Common myeloid progenitor, CD34-positive (primary cell): ENCODE results near the gene RIPOR3.
A peak's percentile ranks its signal among the peaks of the same experiment; 100 is the strongest.
"Not testable (repeated sequence)": the region's sequence is repeated elsewhere in the genome, so short reads cannot be mapped to it uniquely, and the experiment has no call there.

Experiments
- CTCF ChIA-PET: fragments of 350-600 bp; sonication (Branson Sonifier 250); formaldehyde crosslinking; loops from one replicate; lab custom pipeline; 2021; ENCODE audit warnings: antibody characterized with exemption; lab: Charles Lee
- POLR2A ChIA-PET: fragments of 350-600 bp; sonication (Branson Sonifier 250); formaldehyde crosslinking; loops from one replicate; lab custom pipeline; 2021; ENCODE audit warnings: antibody characterized with exemption; lab: Charles Lee
- DNase-seq, 3 donors: peaks; one replicate each; pipeline versions ENCODE4 v3.0.0 to v3.0.0-alpha.2; 2013
- H3K27ac ChIP-seq, 2 experiments: 1 replicate in 1 of 2; 2 replicates in 1 of 2; pipeline ENCODE4 v1.7.0; 2013; ENCODE audit warnings: inconsistent platforms in 2 of 2, low read length in 2 of 2, mild to moderate bottlenecking in 2 of 2, low read depth in 1 of 2, moderate library complexity in 1 of 2; ENCODE audit not compliant: severe bottlenecking in 2 of 2, insufficient read depth in 1 of 2, poor library complexity in 1 of 2
- H3K27me3 ChIP-seq, 5 experiments: replicated peaks in 2 of 5; 1 replicate in 3 of 5; 2 replicates in 2 of 5; pipeline versions ENCODE4 v1.6.1 to v1.7.0; 2013; ENCODE audit warnings: low read length in 4 of 5, mild to moderate bottlenecking in 2 of 5, moderate library complexity in 2 of 5, inconsistent platforms in 1 of 5; ENCODE audit not compliant: insufficient read depth in 5 of 5, control insufficient read depth in 4 of 5
- H3K36me3 ChIP-seq, 4 experiments: 1 replicate in 2 of 4; 2 replicates in 2 of 4; pipeline versions ENCODE4 v1.6.1 to v1.7.0; 2013; ENCODE audit warnings: low read length in 3 of 4, control low read depth in 1 of 4, mild to moderate bottlenecking in 1 of 4; ENCODE audit not compliant: control insufficient read depth in 4 of 4, insufficient read depth in 4 of 4
- H3K4me1 ChIP-seq, 4 experiments: 1 replicate in 3 of 4; 2 replicates in 1 of 4; pipeline versions ENCODE4 v1.6.1 to v1.7.1; 2013; ENCODE audit warnings: low read length in 3 of 4, mild to moderate bottlenecking in 3 of 4, control low read depth in 1 of 4, inconsistent platforms in 1 of 4, moderate library complexity in 1 of 4; ENCODE audit not compliant: control insufficient read depth in 4 of 4, insufficient read depth in 4 of 4; ENCODE audit errors: control extremely low read depth in 1 of 4
- H3K4me3 ChIP-seq, 7 experiments: 1 replicate in 4 of 7; 2 replicates in 3 of 7; pipeline versions ENCODE4 v1.5.1 to v1.7.0; 2013; ENCODE audit warnings: mild to moderate bottlenecking in 7 of 7, low read length in 6 of 7, moderate library complexity in 6 of 7, inconsistent platforms in 2 of 7, low read depth in 2 of 7, control low read depth in 1 of 7; ENCODE audit not compliant: insufficient read depth in 4 of 7, control insufficient read depth in 1 of 7; ENCODE audit errors: extremely low read depth in 1 of 7
- H3K9me3 ChIP-seq, 5 experiments: 1 replicate in 4 of 5; 2 replicates in 1 of 5; pipeline versions ENCODE4 v1.6.1 to v1.7.1; 2013; ENCODE audit warnings: low read length in 4 of 5, mild to moderate bottlenecking in 2 of 5, inconsistent platforms in 1 of 5, low read depth in 1 of 5, moderate library complexity in 1 of 5; ENCODE audit not compliant: control insufficient read depth in 4 of 5, insufficient read depth in 2 of 5; ENCODE audit errors: control extremely low read depth in 1 of 5
- WGBS: methylation state at CpG from one replicate; pipeline ENCODE4 v1.1.5; 2013; ENCODE audit not compliant: insufficient coverage; 5-methylcytosine and 5-hydroxymethylcytosine counted together

Gene RIPOR3

DNA sequence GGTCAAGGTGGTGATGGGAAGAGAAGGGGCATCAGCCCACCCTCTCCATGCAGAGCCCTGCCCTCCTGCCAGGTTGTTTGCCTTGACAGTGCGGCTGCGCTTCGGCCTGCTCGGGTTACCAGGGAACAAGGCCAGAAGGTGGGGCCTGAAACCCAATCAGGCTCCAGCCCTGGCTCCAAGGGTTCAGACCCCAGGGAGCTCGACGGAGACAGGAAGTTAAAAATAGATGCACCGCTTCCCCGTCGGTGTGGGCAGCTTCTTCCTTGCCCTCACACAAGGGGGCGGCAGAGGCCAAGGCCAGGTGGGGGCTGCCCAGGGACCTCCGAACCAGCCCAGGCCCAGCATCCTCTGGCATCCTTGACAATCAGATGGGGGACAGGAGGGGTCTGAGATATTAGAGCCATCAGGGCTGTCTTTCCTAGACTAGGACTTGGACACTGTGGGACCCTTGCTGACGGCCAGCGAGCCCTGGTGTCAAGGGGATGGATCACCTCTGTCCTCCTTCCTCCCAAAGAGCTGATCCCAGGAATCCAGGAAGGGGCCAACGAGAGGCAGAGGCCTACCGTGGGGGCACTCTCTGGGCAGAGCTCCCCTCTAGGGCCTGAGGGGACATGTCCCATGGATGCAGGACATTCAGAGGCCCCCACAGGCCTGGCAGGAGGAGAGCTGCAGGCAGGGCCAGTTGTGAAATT is 65.2 kb downstream of the RIPOR3 start:
- Histone ChIP-seq H3K4me1 (peaks cover 0 to 2% (median 0%) of the 10 kb centered on the region in 4 experiments), H3K9me3 (peaks cover 0 to 6% (median under 1%) of the 10 kb centered on the region in 5 experiments), H3K36me3 (peaks cover 0 to 6% (median 2%) of the 10 kb centered on the region in 4 experiments), H3K27ac (no peak overlapping the region), H3K27me3 (no peaks in the 10 kb centered on the region), H3K4me3 (no peak overlapping the region)
- WGBS = 56% methylated on average over 13 of the region's 15 CpGs
- DNase-seq = peak; percentile 33 to 66 (median 65)
- ChIA-PET POLR2A (no interaction called here), CTCF (interaction anchor here (0.6 to 2.5 kb wide), 19 partner anchors 10 to 410 kb away, joined by 3 to 19 read pairs (median 3); partner anchors contain the start of gene RIPOR3)

DNA sequence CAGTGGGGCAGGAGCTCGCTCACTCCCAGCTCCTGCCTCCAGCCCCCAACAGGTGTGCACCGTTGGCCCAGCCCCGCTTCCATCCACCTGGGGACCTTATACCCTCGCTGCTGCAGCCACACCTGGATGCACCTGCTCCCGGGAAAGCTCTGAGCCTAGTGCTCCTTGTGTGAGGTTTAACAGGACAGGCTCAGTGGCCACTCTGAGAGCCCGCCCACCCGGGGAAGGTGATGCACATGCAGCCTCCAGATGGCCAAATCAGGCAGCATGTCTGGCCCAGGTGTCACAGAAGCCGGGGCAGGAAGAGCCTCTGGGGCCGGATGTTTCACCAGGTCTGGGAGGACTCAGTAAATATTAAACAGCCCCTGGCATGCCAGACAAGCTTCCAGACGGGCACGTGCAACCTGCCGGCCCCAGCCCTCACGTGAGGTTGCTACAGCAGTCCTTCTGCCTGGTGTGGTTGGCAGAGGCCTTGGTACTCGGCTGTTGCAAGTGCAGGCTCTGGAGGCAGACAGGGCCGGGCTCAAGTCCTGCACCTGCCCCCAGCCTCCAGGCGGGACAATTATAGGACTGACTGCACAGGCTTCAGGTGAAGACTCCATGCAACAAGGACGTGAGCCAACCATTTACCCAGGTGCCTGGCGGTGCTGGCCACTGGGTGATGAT is 66.9 kb downstream of the RIPOR3 start:
- Histone ChIP-seq H3K9me3 (peaks cover 0 to 11% (median 6%) of the 10 kb centered on the region in 5 experiments), H3K4me3 (no peak overlapping the region), H3K27ac (no peak overlapping the region), H3K4me1 (peaks cover 0 to 2% (median 0%) of the 10 kb centered on the region in 4 experiments), H3K27me3 (no peaks in the 10 kb centered on the region), H3K36me3 (peaks cover 0 to 15% (median 3%) of the 10 kb centered on the region in 4 experiments)
- POLR2A ChIA-PET = no interaction called here
- no peak for DNase-seq
- CTCF ChIA-PET = interaction anchor here (1.0 to 2.5 kb wide), 7 partner anchors 8 to 125 kb away, joined by 3 to 19 read pairs (median 4); no protein-coding TSS in a partner anchor
- 98% methylated on average over 16 of the region's 18 CpGs for WGBS

DNA sequence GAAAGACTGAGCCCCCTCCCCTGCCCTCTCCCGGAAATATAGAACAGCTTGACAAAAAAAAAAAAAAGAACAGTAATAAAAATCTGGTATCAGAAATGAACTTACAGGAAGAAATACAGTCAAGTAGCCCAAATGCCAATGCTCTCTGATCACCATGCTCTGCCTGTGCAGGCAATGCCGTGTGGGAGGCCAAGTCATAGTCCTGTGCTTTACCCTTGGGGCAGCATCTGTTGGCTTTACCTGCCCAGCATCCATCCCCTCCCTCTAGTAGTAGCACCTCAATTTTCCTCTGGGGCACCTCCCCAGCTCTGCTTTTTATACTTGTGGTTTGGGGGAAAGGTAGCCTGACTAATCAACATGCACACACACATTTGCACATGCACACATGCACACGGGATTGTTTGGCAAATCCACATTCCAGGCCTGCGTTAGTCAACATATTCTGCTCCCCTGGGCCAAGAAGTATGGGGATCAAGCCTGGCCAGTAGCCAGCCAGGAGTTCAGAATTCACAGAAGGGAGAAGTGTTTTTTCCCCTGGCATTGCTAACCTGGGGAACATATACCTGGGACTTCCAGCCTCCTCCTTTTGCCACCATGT is 70.2 kb downstream of the RIPOR3 start:
- H3K36me3 ChIP-seq = peaks cover 0 to 21% (median 4%) of the 10 kb centered on the region in 4 experiments
- no peak for DNase-seq
- H3K9me3 ChIP-seq = peaks cover 0 to 11% (median 6%) of the 10 kb centered on the region in 5 experiments
- POLR2A ChIA-PET = interaction anchor here (0.6 kb wide), 1 partner anchor 1003 kb away, joined by 3 read pairs; no protein-coding TSS in a partner anchor
- CTCF ChIA-PET = interaction anchor here (1.3 to 1.5 kb wide), 2 partner anchors 11 to 686 kb away, joined by 4 read pairs; no protein-coding TSS in a partner anchor
- no peak overlapping the region for H3K4me3 ChIP-seq
- 100% methylated on average over 3 of the region's 4 CpGs for WGBS
- no peaks in the 10 kb centered on the region for H3K27me3 ChIP-seq
- peaks cover 0 to 2% (median 0%) of the 10 kb centered on the region in 4 experiments for H3K4me1 ChIP-seq
- no peak overlapping the region for H3K27ac ChIP-seq

DNA sequence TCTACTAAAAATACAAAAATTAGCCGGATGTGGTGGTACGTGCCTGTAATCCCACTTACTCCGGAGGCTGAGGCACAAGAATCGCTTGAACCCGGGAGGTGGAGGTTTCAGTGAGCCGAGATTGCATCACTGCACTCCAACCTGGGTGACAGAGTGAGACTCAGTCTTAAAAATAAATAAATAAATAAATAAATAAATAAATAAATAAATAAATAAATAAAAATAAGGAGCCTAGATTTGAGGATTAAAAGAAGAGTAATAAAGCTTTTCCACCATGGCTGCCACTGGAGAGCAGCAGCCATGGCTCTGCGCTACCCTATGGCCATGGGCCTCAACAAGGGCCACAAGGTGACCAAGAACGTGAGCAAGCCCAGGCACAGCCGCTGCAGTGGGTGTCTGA is 70.9 kb downstream of the RIPOR3 start:
- Histone ChIP-seq H3K36me3 (peaks cover 0 to 25% (median 4%) of the 10 kb centered on the region in 4 experiments), H3K9me3 (peaks cover 0 to 11% (median 6%) of the 10 kb centered on the region in 5 experiments)
- H3K27ac ChIP-seq, POLR2A ChIA-PET, H3K4me1 ChIP-seq, H3K4me3 ChIP-seq, CTCF ChIA-PET, DNase-seq, H3K27me3 ChIP-seq: not testable (repeated sequence)
- 100% methylated on average over 5 of the region's 9 CpGs for WGBS

DNA sequence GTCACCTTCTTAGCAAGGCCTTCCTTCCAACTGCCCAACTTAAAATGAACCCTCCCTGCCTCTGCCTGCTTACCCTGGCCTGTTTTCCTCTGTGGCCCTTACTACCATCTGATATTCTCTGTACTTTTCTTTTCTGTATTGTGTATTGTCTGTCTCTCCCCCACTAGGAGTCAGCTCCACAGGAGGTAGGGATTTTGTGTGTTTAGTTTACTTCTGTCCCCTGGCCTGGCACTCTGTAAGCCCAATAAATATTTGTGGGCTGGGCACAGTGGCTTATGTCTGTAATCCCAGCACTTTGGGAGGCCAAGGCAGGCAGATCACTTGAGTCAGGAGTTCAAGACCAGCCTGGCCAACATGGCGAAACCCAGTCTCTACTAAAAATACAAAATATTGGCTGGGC is 72.8 kb downstream of the RIPOR3 start:
- WGBS = 100% methylated on average over 1 of the region's 1 CpG
- ChIA-PET CTCF (no interaction called here), POLR2A (no interaction called here)
- no peak overlapping the region for H3K4me3 ChIP-seq
- H3K27ac ChIP-seq = no peak overlapping the region
- peaks cover 0 to 11% (median 6%) of the 10 kb centered on the region in 5 experiments for H3K9me3 ChIP-seq
- H3K4me1 ChIP-seq = no peaks in the 10 kb centered on the region
- peaks cover 0 to 29% (median 4%) of the 10 kb centered on the region in 4 experiments for H3K36me3 ChIP-seq
- no peak for DNase-seq
- no peaks in the 10 kb centered on the region for H3K27me3 ChIP-seq

DNA sequence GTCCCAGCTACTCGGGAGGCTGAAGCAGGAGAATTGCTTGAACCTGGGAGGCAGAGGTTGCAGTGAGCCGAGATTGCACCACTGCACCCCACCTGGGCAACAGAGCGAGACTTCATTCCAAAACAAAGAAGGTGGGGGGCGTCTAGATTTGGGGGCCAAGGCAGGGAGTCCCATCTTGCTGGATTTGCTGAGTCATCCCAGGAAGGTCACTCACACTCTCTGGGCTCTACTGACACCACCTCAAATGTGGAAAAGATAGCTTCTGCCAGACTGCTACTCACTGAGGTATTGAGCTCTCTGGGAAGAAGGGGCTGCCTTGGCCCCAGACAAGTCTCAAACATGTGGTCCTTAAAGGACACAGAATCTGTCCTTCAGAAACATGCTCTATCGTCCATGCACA is 74.3 kb downstream of the RIPOR3 start:
- ChIA-PET POLR2A (no interaction called here), CTCF (interaction anchor here (1.0 kb wide), 1 partner anchor 29 kb away, joined by 3 read pairs; no protein-coding TSS in a partner anchor)
- Histone ChIP-seq H3K36me3 (peaks cover 0 to 31% (median 4%) of the 10 kb centered on the region in 4 experiments), H3K9me3 (peaks cover 0 to 11% (median 6%) of the 10 kb centered on the region in 5 experiments), H3K4me3 (no peak overlapping the region), H3K27me3 (no peaks in the 10 kb centered on the region), H3K27ac (no peak overlapping the region), H3K4me1 (no peaks in the 10 kb centered on the region)
- WGBS = 95% methylated on average over 5 of the region's 5 CpGs
- no peak for DNase-seq
